SK-N-SH (cell line): Measurements from ENCODE around the gene GALE. TPM values are rescaled to one million over a fixed set of nuclear protein-coding genes. Genes with fewer than 3 reads are reported as not detected.

Source experiments
- CTCF ChIA-PET: fragments of 300-600, 350-600 bp; formaldehyde crosslinking; extraction: SDS; loops from one replicate; lab custom pipeline; 2021; lab: Yijun Ruan, JAX
- POLR2A ChIA-PET: fragments of 350-600 bp; sonication (Branson Sonifier 250); formaldehyde crosslinking; extraction: SDS; loops from one replicate; lab custom pipeline; 2020; ENCODE audit warnings: antibody characterized with exemption, inconsistent platforms; lab: Yijun Ruan, JAX
- DNase-seq: peaks from one replicate; pipeline ENCODE4 v3.0.0; 2012
- H2AFZ ChIP-seq: fragments of 200-600 bp; sonication (generic); 2 replicates; pipeline ENCODE4 v1.8.1; 2016; ENCODE audit warnings: antibody characterized with exemption, mild to moderate bottlenecking, low read depth
- H3F3A ChIP-seq: fragments of 200-600 bp; sonication (generic); replicated peaks from 2 replicates; pipeline ENCODE3; 2016; ENCODE audit warnings: antibody characterized with exemption, mild to moderate bottlenecking; ENCODE audit not compliant: insufficient read depth
- H3K27ac ChIP-seq, 2 experiments: fragments of 200-500 bp in 1 of 2; fragments of 200-600 bp in 1 of 2; sonication (Bioruptor generic) in 1 of 2; sonication (generic), shearing (Covaris generic) in 1 of 2; 2 replicates each; pipeline versions ENCODE4 v1.5.1 to v1.6.1; 2014 to 2016; ENCODE audit warnings: low read depth in 2 of 2, inconsistent platforms in 1 of 2, low read length in 1 of 2, mild to moderate bottlenecking in 1 of 2, mixed read lengths in 1 of 2
- H3K27me3 ChIP-seq: fragments of 200-600 bp; sonication (generic), shearing (Covaris generic); 2 replicates; pipeline ENCODE4 v1.6.1; 2016; ENCODE audit warnings: mixed run types; ENCODE audit not compliant: insufficient read depth
- H3K36me3 ChIP-seq, 2 experiments: fragments of 200-500 bp in 1 of 2; fragments of 200-600 bp in 1 of 2; sonication (Bioruptor generic) in 1 of 2; sonication (generic) in 1 of 2; replicated peaks in 1 of 2; 2 replicates each; pipeline versions ENCODE3 to v1.5.1; 2014 to 2016; ENCODE audit warnings: low read length in 1 of 2, mild to moderate bottlenecking in 1 of 2; ENCODE audit not compliant: insufficient read depth in 2 of 2, control insufficient read depth in 1 of 2
- H3K4me1 ChIP-seq, 2 experiments: fragments of 200-500 bp in 1 of 2; fragments of 200-600 bp in 1 of 2; sonication (Bioruptor generic) in 1 of 2; sonication (generic), shearing (Covaris generic) in 1 of 2; 2 replicates each; pipeline versions ENCODE4 v1.5.1 to v1.6.1; 2014 to 2016; ENCODE audit warnings: low read depth in 1 of 2, low read length in 1 of 2, mixed run types in 1 of 2; ENCODE audit not compliant: insufficient read depth in 2 of 2, control insufficient read depth in 1 of 2
- H3K4me2 ChIP-seq: fragments of 200-600 bp; sonication (generic), shearing (Covaris generic); 2 replicates; pipeline ENCODE4 v1.6.1; 2017; ENCODE audit warnings: mixed run types
- H3K4me3 ChIP-seq, 2 experiments: fragments of 200-500 bp in 1 of 2; fragments of 200-600 bp in 1 of 2; sonication (Bioruptor generic) in 1 of 2; sonication (generic), shearing (Covaris generic) in 1 of 2; 2 replicates each; pipeline versions ENCODE4 v1.5.1 to v1.8.1; 2014 to 2016; ENCODE audit warnings: low read depth in 2 of 2, inconsistent platforms in 1 of 2, low read length in 1 of 2, mild to moderate bottlenecking in 1 of 2, mixed read lengths in 1 of 2, moderate library complexity in 1 of 2
- H3K79me2 ChIP-seq: fragments of 200-600 bp; sonication (generic); 2 replicates; pipeline ENCODE4 v1.8.1; 2017; ENCODE audit warnings: mild to moderate bottlenecking; ENCODE audit not compliant: insufficient read depth
- H3K9ac ChIP-seq: fragments of 200-600 bp; sonication (generic); 2 replicates; pipeline ENCODE4 v1.6.1; 2017; ENCODE audit warnings: mixed run types
- H3K9me2 ChIP-seq: fragments of 200-600 bp; sonication (generic); 2 replicates; pipeline ENCODE4 v1.6.1; 2017; ENCODE audit warnings: mixed run types
- H3K9me3 ChIP-seq: fragments of 200-600 bp; sonication (generic); 2 replicates; pipeline ENCODE4 v1.6.1; 2017; ENCODE audit warnings: mixed run types, mild to moderate bottlenecking, moderate library complexity
- H4K20me1 ChIP-seq: fragments of 200-600 bp; sonication (generic); 2 replicates; pipeline ENCODE4 v1.6.1; 2017; ENCODE audit warnings: mild to moderate bottlenecking, mixed run types; ENCODE audit not compliant: insufficient read depth
- CHD2 ChIP-seq: fragments of 150-350 bp; IDR thresholded peaks from 2 replicates; pipeline ENCODE4 v1.6.1; 2018; ENCODE audit warnings: low read length; ENCODE audit not compliant: partially characterized antibody
- CTCF ChIP-seq: fragments of 200-600 bp; sonication (generic); IDR thresholded peaks from 2 replicates; pipeline ENCODE4 v1.6.1; 2017; ENCODE audit warnings: antibody characterized with exemption, mild to moderate bottlenecking, moderate library complexity
- ELF1 ChIP-seq: IDR thresholded peaks from 2 replicates; pipeline ENCODE4 v1.4.0; 2012
- EP300 ChIP-seq, 2 experiments: IDR thresholded peaks; 2 replicates each; pipeline versions ENCODE4 v1.4.0 to v1.6.1; 2012; ENCODE audit warnings: borderline replicate concordance in 1 of 2, low read depth in 1 of 2, low read length in 1 of 2
- GATA2 ChIP-seq: sonication (generic); formaldehyde crosslinking; IDR thresholded peaks from 2 replicates; pipeline ENCODE4 v1.5.0; 2020; ENCODE audit warnings: mild to moderate bottlenecking, missing genetic modification reagents
- NFIC ChIP-seq: IDR thresholded peaks from 2 replicates; pipeline ENCODE4 v1.4.0; 2012; ENCODE audit warnings: borderline replicate concordance
- NRF1 ChIP-seq: IDR thresholded peaks from 2 replicates; pipeline ENCODE4 v1.6.1; 2012; ENCODE audit warnings: low read depth, mild to moderate bottlenecking, low read length
- RXRA ChIP-seq: IDR thresholded peaks from 2 replicates; pipeline ENCODE4 v1.4.0; 2012; ENCODE audit warnings: low read depth, mild to moderate bottlenecking, borderline replicate concordance
- TAF1 ChIP-seq: IDR thresholded peaks from 2 replicates; pipeline ENCODE4 v1.6.1; 2012; ENCODE audit warnings: low read depth, mild to moderate bottlenecking, low read length, moderate library complexity, borderline replicate concordance
- USF2 ChIP-seq: fragments of 150-350 bp; IDR thresholded peaks from 2 replicates; pipeline ENCODE4 v1.6.1; 2017; ENCODE audit warnings: antibody characterized with exemption, low read length, low read depth, borderline replicate concordance
- YY1 ChIP-seq: IDR thresholded peaks from 2 replicates; pipeline ENCODE4 v1.4.0; 2012; ENCODE audit warnings: low read depth, mild to moderate bottlenecking
- ZBTB33 ChIP-seq: IDR thresholded peaks from 2 replicates; pipeline ENCODE4 v1.4.0; 2012; ENCODE audit warnings: low read depth, borderline replicate concordance
- WGBS: methylation state at CpG from one replicate; pipeline ENCODE4 v1.1.6; 2017; ENCODE audit warnings: low lambda C conversion rate; 5-methylcytosine and 5-hydroxymethylcytosine counted together
- polyA plus RNA-seq, 3 experiments: library from polyadenylated mRNA; depleted of rRNA; stranded (reverse); fragments of >200 nt; gene quantifications; 2 replicates each; pipeline ENCODE4 v1.2.3, GENCODE V29; 2012
- TF ChIP-seq, protein P1 (sequence below): IDR thresholded peaks from 2 replicates; pipeline ENCODE4 v1.4.0; 2012; ENCODE audit warnings: low read depth, borderline replicate concordance
- TF ChIP-seq, protein P2 (sequence below): IDR thresholded peaks from 2 replicates; pipeline ENCODE4 v1.4.0; 2012; ENCODE audit warnings: low read depth
- TF ChIP-seq, protein P3 (sequence below): IDR thresholded peaks from 2 replicates; pipeline ENCODE4 v1.6.1; 2012; ENCODE audit warnings: mild to moderate bottlenecking, low read depth, low read length, moderate library complexity

The GALE gene
- polyA plus RNA-seq, 1 of the 3 experiments (the other 2 are of a cell fraction), result 71.7 TPM

DNA sequence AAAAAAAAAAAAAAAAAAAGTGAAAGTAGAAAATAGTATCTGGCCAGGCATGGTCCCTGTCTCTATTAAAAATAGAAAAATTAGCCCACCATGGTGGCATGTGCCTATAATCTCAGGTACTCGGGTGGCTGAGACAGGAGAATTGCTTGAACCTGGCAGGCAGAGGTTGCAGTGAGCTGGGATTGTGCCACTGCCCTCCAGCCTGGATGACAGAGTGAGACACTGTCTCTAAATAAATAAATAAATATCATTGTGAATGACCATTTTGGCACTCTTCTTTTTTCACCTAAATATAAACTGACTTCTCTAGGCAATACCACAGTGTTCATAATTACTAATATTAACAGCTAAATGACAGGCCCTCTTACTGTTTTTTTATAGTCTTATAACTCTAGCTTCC, 42.7 kb downstream of the GALE start:
- DNase-seq, result no peak
- peaks cover 23% of the 10 kb centered on the region for H3F3A ChIP-seq
- peaks cover 27% of the 10 kb centered on the region; the same call in 1 of the 2 replicates for H4K20me1 ChIP-seq
- H2AFZ ChIP-seq, result no peak overlapping the region
- H3K4me2 ChIP-seq, result no peak overlapping the region
- no peak overlapping the region for H3K27ac ChIP-seq
- peaks cover 8 to 10% of the 10 kb centered on the region in 2 experiments; a peak in 1 of 4 replicates for H3K4me1 ChIP-seq
- no peak overlapping the region for H3K4me3 ChIP-seq
- no peak for TF ChIP-seq NFIC
- TF ChIP-seq, protein P1, sequence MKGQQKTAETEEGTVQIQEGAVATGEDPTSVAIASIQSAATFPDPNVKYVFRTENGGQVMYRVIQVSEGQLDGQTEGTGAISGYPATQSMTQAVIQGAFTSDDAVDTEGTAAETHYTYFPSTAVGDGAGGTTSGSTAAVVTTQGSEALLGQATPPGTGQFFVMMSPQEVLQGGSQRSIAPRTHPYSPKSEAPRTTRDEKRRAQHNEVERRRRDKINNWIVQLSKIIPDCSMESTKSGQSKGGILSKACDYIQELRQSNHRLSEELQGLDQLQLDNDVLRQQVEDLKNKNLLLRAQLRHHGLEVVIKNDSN, result no peak
- H3K9me2 ChIP-seq, result no peaks in the 10 kb centered on the region
- peaks cover 81 to 86% of the 10 kb centered on the region in 2 experiments for H3K36me3 ChIP-seq
- 100% methylated on average over 1 of the region's 1 CpG for WGBS
- no peaks in the 10 kb centered on the region for H3K27me3 ChIP-seq
- H3K9ac ChIP-seq, result no peak overlapping the region
- ChIA-PET CTCF (interaction anchor here (2.3 to 2.4 kb wide), 2 partner anchors 13 to 121 kb away, joined by 8 to 16 read pairs; no protein-coding TSS in a partner anchor), POLR2A (no interaction called here)
- H3K9me3 ChIP-seq, result no peaks in the 10 kb centered on the region
- H3K79me2 ChIP-seq, result peaks cover 15% of the 10 kb centered on the region; the same call in 1 of the 2 replicates

DNA sequence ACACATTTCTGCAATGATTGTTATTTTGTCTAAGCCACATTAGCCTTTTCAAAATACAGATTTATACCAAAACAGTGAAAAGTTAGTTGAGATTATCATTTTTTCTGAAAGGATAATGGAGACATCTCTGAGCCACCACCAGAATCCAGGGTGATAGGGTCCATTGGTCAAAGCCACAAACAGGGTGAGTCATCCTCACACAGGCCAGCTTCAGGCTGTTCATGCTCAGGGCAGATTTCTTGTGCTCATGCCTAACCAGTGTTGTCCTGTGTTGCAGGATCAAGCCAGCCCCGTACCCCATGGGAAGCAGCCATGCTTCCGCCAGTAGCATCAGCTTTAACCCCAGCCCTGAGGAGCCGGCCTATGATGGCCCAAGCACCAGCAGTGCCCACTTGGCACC, 43.9 kb downstream of the GALE start:
- no peak overlapping the region; a peak in 1 of 4 replicates for H3K27ac ChIP-seq
- H3K36me3 ChIP-seq, result peaks cover 89 to 93% of the 10 kb centered on the region in 2 experiments

More for the DNA sequence above, 43.9 kb downstream of the GALE start:
- peaks cover 5 to 10% of the 10 kb centered on the region in 2 experiments; a peak in 1 of 4 replicates for H3K4me1 ChIP-seq
- no CpG with 5 or more reads among the region's 3 CpGs for WGBS
- POLR2A ChIA-PET, result no interaction called here
- H4K20me1 ChIP-seq, result peaks cover 31% of the 10 kb centered on the region; the same call in 1 of the 2 replicates
- H3K79me2 ChIP-seq, result peaks cover 26% of the 10 kb centered on the region
- H3K9me3 ChIP-seq, result no peaks in the 10 kb centered on the region
- peaks cover 19% of the 10 kb centered on the region for H3F3A ChIP-seq
- H3K4me3 ChIP-seq, result no peak overlapping the region
- no peaks in the 10 kb centered on the region for H3K9me2 ChIP-seq
- H3K4me2 ChIP-seq, result no peak overlapping the region
- CTCF ChIA-PET, result interaction anchor here (0.9 to 2.3 kb wide), 3 partner anchors 12 to 259 kb away, joined by 3 to 8 read pairs (median 3); no protein-coding TSS in a partner anchor
- no peak for DNase-seq
- no peak overlapping the region for H3K9ac ChIP-seq
- TF ChIP-seq GATA2, result no peak
- TF ChIP-seq, protein P2, sequence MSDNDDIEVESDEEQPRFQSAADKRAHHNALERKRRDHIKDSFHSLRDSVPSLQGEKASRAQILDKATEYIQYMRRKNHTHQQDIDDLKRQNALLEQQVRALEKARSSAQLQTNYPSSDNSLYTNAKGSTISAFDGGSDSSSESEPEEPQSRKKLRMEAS, result no peak
- TF ChIP-seq CHD2, result no peak
- TF ChIP-seq USF2, result no peak
- TF ChIP-seq RXRA, result no peak
- no peak for TF ChIP-seq CTCF
- TF ChIP-seq ZBTB33, result no peak
- TF ChIP-seq TAF1, result no peak
- no peak for TF ChIP-seq NRF1
- TF ChIP-seq ELF1, result no peak
- no peak for TF ChIP-seq NFIC
- TF ChIP-seq, protein P3, sequence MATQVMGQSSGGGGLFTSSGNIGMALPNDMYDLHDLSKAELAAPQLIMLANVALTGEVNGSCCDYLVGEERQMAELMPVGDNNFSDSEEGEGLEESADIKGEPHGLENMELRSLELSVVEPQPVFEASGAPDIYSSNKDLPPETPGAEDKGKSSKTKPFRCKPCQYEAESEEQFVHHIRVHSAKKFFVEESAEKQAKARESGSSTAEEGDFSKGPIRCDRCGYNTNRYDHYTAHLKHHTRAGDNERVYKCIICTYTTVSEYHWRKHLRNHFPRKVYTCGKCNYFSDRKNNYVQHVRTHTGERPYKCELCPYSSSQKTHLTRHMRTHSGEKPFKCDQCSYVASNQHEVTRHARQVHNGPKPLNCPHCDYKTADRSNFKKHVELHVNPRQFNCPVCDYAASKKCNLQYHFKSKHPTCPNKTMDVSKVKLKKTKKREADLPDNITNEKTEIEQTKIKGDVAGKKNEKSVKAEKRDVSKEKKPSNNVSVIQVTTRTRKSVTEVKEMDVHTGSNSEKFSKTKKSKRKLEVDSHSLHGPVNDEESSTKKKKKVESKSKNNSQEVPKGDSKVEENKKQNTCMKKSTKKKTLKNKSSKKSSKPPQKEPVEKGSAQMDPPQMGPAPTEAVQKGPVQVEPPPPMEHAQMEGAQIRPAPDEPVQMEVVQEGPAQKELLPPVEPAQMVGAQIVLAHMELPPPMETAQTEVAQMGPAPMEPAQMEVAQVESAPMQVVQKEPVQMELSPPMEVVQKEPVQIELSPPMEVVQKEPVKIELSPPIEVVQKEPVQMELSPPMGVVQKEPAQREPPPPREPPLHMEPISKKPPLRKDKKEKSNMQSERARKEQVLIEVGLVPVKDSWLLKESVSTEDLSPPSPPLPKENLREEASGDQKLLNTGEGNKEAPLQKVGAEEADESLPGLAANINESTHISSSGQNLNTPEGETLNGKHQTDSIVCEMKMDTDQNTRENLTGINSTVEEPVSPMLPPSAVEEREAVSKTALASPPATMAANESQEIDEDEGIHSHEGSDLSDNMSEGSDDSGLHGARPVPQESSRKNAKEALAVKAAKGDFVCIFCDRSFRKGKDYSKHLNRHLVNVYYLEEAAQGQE, result no peak
- TF ChIP-seq EP300 (IDR thresholded peaks at IDR 0.05; ENCODE audit: borderline replicate concordance in 1 of 2, low read depth in 1 of 2, low read length in 1 of 2), result no peak
- TF ChIP-seq YY1, result no peak
- H2AFZ ChIP-seq, result no peak overlapping the region
- no peaks in the 10 kb centered on the region for H3K27me3 ChIP-seq
